DOHH2 (cell line): ENCODE results near the gene IFIT3.

Experiments
- H3F3A ChIP-seq: fragments of 200-600 bp; sonication (generic), shearing (Covaris generic); 2 replicates; pipeline ENCODE4 v1.6.0; 2016; ENCODE audit warnings: antibody characterized with exemption, mild to moderate bottlenecking; ENCODE audit not compliant: control insufficient read depth, insufficient read depth
- H3K27ac ChIP-seq: fragments of 200-600 bp; sonication (generic); 2 replicates; pipeline ENCODE4 v1.5.1; 2014; ENCODE audit warnings: low read depth, mild to moderate bottlenecking, low read length, moderate library complexity
- H3K27me3 ChIP-seq: fragments of 200-600 bp; sonication (generic); 2 replicates; pipeline ENCODE4 v1.6.1; 2014; ENCODE audit warnings: mild to moderate bottlenecking, low read length, mixed read lengths; ENCODE audit not compliant: control insufficient read depth
- H3K36me3 ChIP-seq: fragments of 200-600 bp; sonication (generic); 2 replicates; pipeline ENCODE4 v1.6.1; 2014; ENCODE audit warnings: mild to moderate bottlenecking, low read length, moderate library complexity, mixed read lengths; ENCODE audit not compliant: control insufficient read depth
- H3K4me1 ChIP-seq: fragments of 200-600 bp; sonication (generic); 2 replicates; pipeline ENCODE4 v1.6.1; 2014; ENCODE audit warnings: mild to moderate bottlenecking, low read length, mixed read lengths; ENCODE audit not compliant: control insufficient read depth
- H3K4me2 ChIP-seq: fragments of 200-600 bp; sonication (generic); 2 replicates; pipeline ENCODE4 v1.6.0; 2014; ENCODE audit warnings: mild to moderate bottlenecking, low read length, moderate library complexity
- H3K4me3 ChIP-seq: fragments of 200-600 bp; sonication (generic); 2 replicates; pipeline ENCODE4 v1.5.1; 2014; ENCODE audit warnings: mild to moderate bottlenecking, low read length, mixed read lengths
- H3K79me2 ChIP-seq: fragments of 200-600 bp; sonication (generic); 2 replicates; pipeline ENCODE4 v1.6.1; 2014; ENCODE audit warnings: mild to moderate bottlenecking, low read length, mixed read lengths; ENCODE audit not compliant: control insufficient read depth
- H3K9me2 ChIP-seq: fragments of 200-600 bp; sonication (generic); replicated peaks from 2 replicates; pipeline ENCODE4 v1.6.1; 2014; ENCODE audit warnings: mild to moderate bottlenecking, low read length, mixed read lengths; ENCODE audit not compliant: control insufficient read depth
- H3K9me3 ChIP-seq: fragments of 200-600 bp; sonication (generic); 2 replicates; pipeline ENCODE4 v1.6.1; 2014; ENCODE audit warnings: antibody characterized with exemption, low read length, mixed read lengths; ENCODE audit not compliant: control insufficient read depth, insufficient read depth
- H4K20me1 ChIP-seq: fragments of 200-600 bp; sonication (generic); 2 replicates; pipeline ENCODE4 v1.6.0; 2014; ENCODE audit warnings: low read depth, mild to moderate bottlenecking, antibody characterized with exemption, low read length, moderate library complexity; ENCODE audit not compliant: control insufficient read depth, insufficient read depth
- EZH2phosphoT487 ChIP-seq: fragments of 200-600 bp; sonication (generic); IDR thresholded peaks from 2 replicates; pipeline ENCODE4 v1.6.1; 2017; ENCODE audit warnings: borderline replicate concordance, mild to moderate bottlenecking, antibody characterized with exemption, low read length, moderate library complexity, mixed read lengths
- TF ChIP-seq, protein P1 (sequence below): fragments of 200-600 bp; sonication (generic); IDR thresholded peaks from one replicate; pipeline ENCODE4 v1.5.1; 2014; ENCODE audit warnings: antibody characterized with exemption, mild to moderate bottlenecking, low read depth, low read length; ENCODE audit not compliant: poor library complexity, severe bottlenecking

IFIT3 gene

DNA sequence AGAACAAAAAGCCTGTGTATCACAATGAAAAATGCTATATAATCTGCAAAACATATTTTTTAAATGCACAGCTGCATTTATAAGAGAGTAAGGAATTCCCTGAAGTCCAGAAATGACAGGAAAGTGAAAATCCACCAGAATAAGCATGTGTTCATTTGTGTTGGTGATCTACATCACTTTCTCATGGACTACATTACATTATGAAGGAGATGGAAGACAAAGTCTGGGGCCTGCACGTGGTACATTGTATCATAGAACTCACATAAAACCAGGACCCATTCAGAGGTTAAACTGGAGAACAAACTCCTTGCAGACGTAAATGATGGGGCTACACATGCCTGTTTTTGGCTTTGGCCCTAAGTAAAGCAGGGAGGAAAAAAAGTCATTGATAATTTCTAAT lies 16.4 kb downstream of the IFIT3 start:
- TF ChIP-seq, protein P1, sequence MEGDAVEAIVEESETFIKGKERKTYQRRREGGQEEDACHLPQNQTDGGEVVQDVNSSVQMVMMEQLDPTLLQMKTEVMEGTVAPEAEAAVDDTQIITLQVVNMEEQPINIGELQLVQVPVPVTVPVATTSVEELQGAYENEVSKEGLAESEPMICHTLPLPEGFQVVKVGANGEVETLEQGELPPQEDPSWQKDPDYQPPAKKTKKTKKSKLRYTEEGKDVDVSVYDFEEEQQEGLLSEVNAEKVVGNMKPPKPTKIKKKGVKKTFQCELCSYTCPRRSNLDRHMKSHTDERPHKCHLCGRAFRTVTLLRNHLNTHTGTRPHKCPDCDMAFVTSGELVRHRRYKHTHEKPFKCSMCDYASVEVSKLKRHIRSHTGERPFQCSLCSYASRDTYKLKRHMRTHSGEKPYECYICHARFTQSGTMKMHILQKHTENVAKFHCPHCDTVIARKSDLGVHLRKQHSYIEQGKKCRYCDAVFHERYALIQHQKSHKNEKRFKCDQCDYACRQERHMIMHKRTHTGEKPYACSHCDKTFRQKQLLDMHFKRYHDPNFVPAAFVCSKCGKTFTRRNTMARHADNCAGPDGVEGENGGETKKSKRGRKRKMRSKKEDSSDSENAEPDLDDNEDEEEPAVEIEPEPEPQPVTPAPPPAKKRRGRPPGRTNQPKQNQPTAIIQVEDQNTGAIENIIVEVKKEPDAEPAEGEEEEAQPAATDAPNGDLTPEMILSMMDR, result no peak
- TF ChIP-seq EZH2phosphoT487, result no peak
- Histone ChIP-seq H3K79me2 (no peaks in the 10 kb centered on the region), H3K9me3 (no peaks in the 10 kb centered on the region), H3K27ac (no peak overlapping the region), H3K9me2 (no peaks in the 10 kb centered on the region), H3K27me3 (peaks cover 14% of the 10 kb centered on the region), H3K36me3 (no peaks in the 10 kb centered on the region), H3K4me2 (no peak overlapping the region), H3F3A (no peaks in the 10 kb centered on the region), H3K4me3 (no peak overlapping the region), H4K20me1 (no peaks in the 10 kb centered on the region), H3K4me1 (no peaks in the 10 kb centered on the region)

DNA sequence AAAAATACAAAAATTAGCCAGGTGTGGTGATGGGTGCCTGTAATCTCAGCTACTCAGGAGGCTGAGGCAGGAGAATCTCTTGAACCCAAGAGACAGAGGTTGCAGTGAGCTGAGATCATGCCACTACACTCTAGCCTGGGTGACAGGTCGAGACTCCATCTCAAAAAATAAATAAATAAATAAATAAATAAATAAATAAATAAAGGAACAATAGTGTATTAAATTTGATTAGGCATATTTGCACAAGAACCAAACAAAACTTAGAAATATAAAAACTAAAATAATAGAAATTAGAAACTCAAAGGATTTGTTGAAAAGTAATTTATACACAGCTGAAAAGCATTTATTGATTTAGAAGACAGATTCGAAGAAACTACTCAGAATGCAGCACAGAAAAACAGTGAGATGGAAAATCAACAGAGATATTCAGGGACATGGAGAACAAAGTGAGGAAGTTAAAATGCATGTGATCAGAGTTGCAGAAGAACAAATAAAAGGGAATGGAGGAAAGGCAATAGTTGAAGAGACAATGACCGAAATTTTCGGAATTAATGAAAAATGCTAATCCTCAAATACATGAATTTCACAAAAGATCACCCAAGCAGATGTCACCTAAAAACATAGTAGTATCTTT lies 17.7 kb downstream of the IFIT3 start:
- Histone ChIP-seq H3K9me3 (no peaks in the 10 kb centered on the region), H4K20me1 (no peaks in the 10 kb centered on the region), H3F3A (no peaks in the 10 kb centered on the region), H3K9me2 (no peaks in the 10 kb centered on the region), H3K27me3 (peaks cover 21% of the 10 kb centered on the region), H3K27ac (no peak overlapping the region), H3K79me2 (no peaks in the 10 kb centered on the region), H3K4me1 (no peaks in the 10 kb centered on the region), H3K4me2 (no peak overlapping the region), H3K36me3 (no peaks in the 10 kb centered on the region), H3K4me3 (no peak overlapping the region)
- no peak for TF ChIP-seq EZH2phosphoT487
- TF ChIP-seq, protein P1, result no peak

DNA sequence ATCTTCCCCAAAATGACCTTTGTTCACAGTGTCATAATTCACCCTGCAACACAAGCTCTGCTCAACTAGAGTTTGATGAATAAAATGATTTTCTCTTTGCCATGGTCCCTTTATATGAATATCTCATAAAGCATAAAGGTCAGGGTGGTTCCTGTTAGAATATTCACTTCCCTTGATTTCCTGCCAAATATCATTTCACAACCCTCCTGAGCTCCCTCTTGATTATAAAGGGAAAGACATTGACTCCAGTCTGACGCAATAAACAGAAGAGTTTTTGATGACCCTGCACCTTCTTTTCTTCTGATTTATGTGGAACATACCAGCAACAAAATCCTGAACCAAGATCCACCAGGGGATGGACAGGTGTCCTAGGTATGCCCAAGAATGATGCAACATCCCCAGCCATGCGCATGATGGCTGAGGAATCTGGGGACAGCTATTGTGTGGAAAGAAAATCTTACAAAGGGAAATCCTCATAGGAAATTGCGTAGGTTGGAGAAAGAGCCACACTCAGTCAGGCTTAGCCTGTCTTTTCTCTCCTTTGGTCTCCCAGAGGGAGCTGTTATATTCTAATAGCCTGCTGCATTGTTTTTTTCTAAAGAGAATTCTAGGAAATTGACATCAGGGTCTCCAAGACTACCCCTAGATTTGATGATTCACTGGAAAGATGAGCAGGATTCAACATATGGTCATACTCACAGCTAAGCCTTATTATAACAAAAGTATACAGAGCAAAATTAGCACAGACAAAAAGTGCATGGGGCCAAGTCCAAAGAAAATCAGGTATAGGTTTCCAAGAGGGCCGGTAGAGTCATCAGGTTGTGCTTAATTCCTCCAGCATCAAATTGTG lies 18.8 kb downstream of the IFIT3 start:
- H3K36me3 ChIP-seq, result no peaks in the 10 kb centered on the region
- H3K9me2 ChIP-seq, result no peaks in the 10 kb centered on the region
- no peak overlapping the region for H3K27ac ChIP-seq
- H3K4me1 ChIP-seq, result no peaks in the 10 kb centered on the region
- H3K27me3 ChIP-seq, result peaks cover 21% of the 10 kb centered on the region
- H3F3A ChIP-seq, result no peaks in the 10 kb centered on the region
- no peaks in the 10 kb centered on the region for H4K20me1 ChIP-seq
- TF ChIP-seq, protein P1, result no peak
- no peak for TF ChIP-seq EZH2phosphoT487
- no peak overlapping the region for H3K4me2 ChIP-seq
- no peaks in the 10 kb centered on the region for H3K9me3 ChIP-seq
- H3K4me3 ChIP-seq, result no peak overlapping the region
- no peaks in the 10 kb centered on the region for H3K79me2 ChIP-seq
